ENCODE results near the gene LSM10. TPM values are rescaled to one million over a fixed set of nuclear protein-coding genes. Genes with fewer than 3 reads are reported as not detected.

Gene LSM10
- total RNA-seq, 2 donors from 2014 or later, result 55.3 to 59.9 TPM

GRCh38 chr1:36365381-36365780, 32.3 kb downstream of the LSM10 start:
- no peak for TF ChIP-seq CTCF (IDR thresholded peaks at IDR 0.05)
- Histone ChIP-seq H3K27ac (peak overlapping the region; percentile 33 to 46), H3K9me3 (no peaks in the 10 kb centered on the region), H3K4me1 (peaks cover 0 to 30% of the 10 kb centered on the region in 2 donors), H3K4me3 (no peak overlapping the region), H3K36me3 (peaks cover 12% of the 10 kb centered on the region), H3K27me3 (no peaks in the 10 kb centered on the region)
- no peak for DNase-seq (ENCODE audit: low spot score)

- no peaks in the 10 kb centered on the region for H3K9me3 ChIP-seq
- H3K4me1 ChIP-seq, result peaks cover 0 to 1% of the 10 kb centered on the region in 2 donors
- no peaks in the 10 kb centered on the region for H3K27me3 ChIP-seq
- no peak overlapping the region for H3K4me3 ChIP-seq
- TF ChIP-seq CTCF (IDR thresholded peaks at IDR 0.05), result no peak
- H3K36me3 ChIP-seq, result peaks cover 49% of the 10 kb centered on the region
- DNase-seq (ENCODE audit: low spot score), result no peak
- no peak overlapping the region for H3K27ac ChIP-seq
Measured at GRCh38 chr1:36359911-36360550, 37.7 kb downstream of the LSM10 start.

GRCh38 chr1:36359383-36359782, 38.3 kb downstream of the LSM10 start:
- no peak for DNase-seq (ENCODE audit: low spot score)
- H3K27me3 ChIP-seq, result no peaks in the 10 kb centered on the region
- TF ChIP-seq CTCF (IDR thresholded peaks at IDR 0.05), result no peak
- peaks cover 55% of the 10 kb centered on the region for H3K36me3 ChIP-seq
- H3K9me3 ChIP-seq, result no peaks in the 10 kb centered on the region
- no peak overlapping the region for H3K27ac ChIP-seq
- H3K4me1 ChIP-seq, result no peaks in the 10 kb centered on the region
- no peak overlapping the region for H3K4me3 ChIP-seq

GRCh38 chr1:36358514-36359084, 39.1 kb downstream of the LSM10 start:
- Histone ChIP-seq H3K4me3 (no peak overlapping the region), H3K36me3 (peaks cover 63% of the 10 kb centered on the region), H3K9me3 (no peaks in the 10 kb centered on the region), H3K27me3 (no peaks in the 10 kb centered on the region), H3K27ac (no peak overlapping the region), H3K4me1 (no peaks in the 10 kb centered on the region)
- DNase-seq (ENCODE audit: low spot score), result no peak
- no peak for TF ChIP-seq CTCF (IDR thresholded peaks at IDR 0.05)

- no peak for DNase-seq (ENCODE audit: low spot score)
- H3K4me3 ChIP-seq, result no peak overlapping the region
- no peaks in the 10 kb centered on the region for H3K27me3 ChIP-seq
- H3K27ac ChIP-seq, result no peak overlapping the region
- peaks cover 57% of the 10 kb centered on the region for H3K36me3 ChIP-seq
- H3K4me1 ChIP-seq, result peaks cover 0 to 24% of the 10 kb centered on the region in 2 donors
- H3K9me3 ChIP-seq, result no peaks in the 10 kb centered on the region
- TF ChIP-seq CTCF (IDR thresholded peaks at IDR 0.05), result no peak
Measured at GRCh38 chr1:36355811-36356210, 41.9 kb downstream of the LSM10 start.

GRCh38 chr1:36354486-36354885, 43.2 kb downstream of the LSM10 start:
- H3K27ac ChIP-seq, result no peak overlapping the region
- no peak overlapping the region for H3K4me3 ChIP-seq
- no peak for TF ChIP-seq CTCF (IDR thresholded peaks at IDR 0.05)
- no peaks in the 10 kb centered on the region for H3K27me3 ChIP-seq
- peaks cover 0 to 37% of the 10 kb centered on the region in 2 donors for H3K4me1 ChIP-seq
- H3K36me3 ChIP-seq, result peaks cover 57% of the 10 kb centered on the region
- no peaks in the 10 kb centered on the region for H3K9me3 ChIP-seq
- no peak for DNase-seq (ENCODE audit: low spot score)

Measured in right atrium auricular region (tissue), 2 donors.